NK-92 (cell line): ENCODE results near the gene NEDD9.

ENCODE experiments used
- DNase-seq: peaks from one replicate; lab custom pipeline; 2025; ENCODE audit not compliant: unreplicated experiment; lab: John Stamatoyannopoulos, UW

Gene NEDD9

GRCh38 chr6:11218538-11219399 is 13.7 kb downstream of the NEDD9 start:
- DNase-seq: no peak

GRCh38 chr6:11218102-11218442 is 14.4 kb downstream of the NEDD9 start:
- no peak for DNase-seq

GRCh38 chr6:11217360-11218101 is 14.9 kb downstream of the NEDD9 start:
- no peak for DNase-seq

- no peak for DNase-seq
These were observed 16.7 kb downstream of the NEDD9 start for GRCh38 chr6:11215773-11216172.

- no peak for DNase-seq
These were observed 17.6 kb downstream of the NEDD9 start for GRCh38 chr6:11214901-11215300.

GRCh38 chr6:11214084-11214833 is 18.2 kb downstream of the NEDD9 start:
- DNase-seq: no peak

- no peak for DNase-seq
These were observed 18.9 kb downstream of the NEDD9 start for GRCh38 chr6:11213422-11214021.

GRCh38 chr6:11212664-11213063 is 19.8 kb downstream of the NEDD9 start:
- DNase-seq: no peak

- no peak for DNase-seq
These were observed 21.2 kb downstream of the NEDD9 start for GRCh38 chr6:11211254-11211653.

- DNase-seq: no peak
These were observed 21.9 kb downstream of the NEDD9 start for GRCh38 chr6:11210386-11211138.

- no peak for DNase-seq
These were observed 22.6 kb downstream of the NEDD9 start for GRCh38 chr6:11209906-11210305.

- DNase-seq: no peak
These were observed 23.1 kb downstream of the NEDD9 start for GRCh38 chr6:11209369-11209768.

- no peak for DNase-seq
These were observed 23.6 kb downstream of the NEDD9 start for GRCh38 chr6:11208854-11209253.

GRCh38 chr6:11208267-11208666 is 24.2 kb downstream of the NEDD9 start:
- DNase-seq: no peak

- no peak for DNase-seq
These were observed 25.1 kb downstream of the NEDD9 start for GRCh38 chr6:11207199-11207968.

GRCh38 chr6:11206576-11206975 is 25.9 kb downstream of the NEDD9 start:
- DNase-seq: no peak

- DNase-seq: no peak
These were observed 27.6 kb downstream of the NEDD9 start for GRCh38 chr6:11204794-11205366.

GRCh38 chr6:11204005-11204399 is 28.5 kb downstream of the NEDD9 start:
- no peak for DNase-seq

GRCh38 chr6:11203306-11204004 is 29.0 kb downstream of the NEDD9 start:
- no peak for DNase-seq
